GM21786 (cell line): Measurements from ENCODE around the gene CAB39.
"Not testable (repeated sequence)": the region's sequence is repeated elsewhere in the genome, so short reads cannot be mapped to it uniquely, and the experiment has no call there.

Experiments used
- ATAC-seq: cut with Tn5 transposase; IDR thresholded peaks from one replicate; pipeline ENCODE4 v1.9.1; 2021; ENCODE audit not compliant: unreplicated experiment

The CAB39 gene

GRCh38 chr2:230682546-230682945, 30.1 kb upstream of the CAB39 start:
- ATAC-seq, result no peak

GRCh38 chr2:230684270-230685168, 28.1 kb upstream of the CAB39 start:
- ATAC-seq, result no peak

- ATAC-seq, result no peak
Observed at GRCh38 chr2:230685178-230685577, 27.5 kb upstream of the CAB39 start.

GRCh38 chr2:230687498-230687897, 25.1 kb upstream of the CAB39 start:
- no peak for ATAC-seq

DNA sequence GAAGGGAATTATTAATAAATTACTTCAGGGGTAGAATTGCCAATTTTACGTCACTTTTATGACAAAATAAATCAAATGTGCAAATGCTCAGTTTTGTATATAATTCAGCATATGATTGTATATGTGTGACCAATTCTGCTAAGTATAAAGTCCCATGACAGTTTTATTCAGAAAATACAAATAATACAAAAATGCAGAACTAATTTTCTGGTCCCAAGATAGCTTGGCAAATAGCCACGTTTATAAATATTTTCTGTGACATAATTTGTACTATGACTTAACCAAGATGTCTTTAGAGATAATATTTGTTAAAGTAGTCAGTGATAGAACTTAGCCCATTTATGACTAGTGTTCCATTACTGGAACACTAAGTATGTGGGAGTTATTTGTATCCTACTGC, 24.2 kb upstream of the CAB39 start:
- no peak for ATAC-seq

DNA sequence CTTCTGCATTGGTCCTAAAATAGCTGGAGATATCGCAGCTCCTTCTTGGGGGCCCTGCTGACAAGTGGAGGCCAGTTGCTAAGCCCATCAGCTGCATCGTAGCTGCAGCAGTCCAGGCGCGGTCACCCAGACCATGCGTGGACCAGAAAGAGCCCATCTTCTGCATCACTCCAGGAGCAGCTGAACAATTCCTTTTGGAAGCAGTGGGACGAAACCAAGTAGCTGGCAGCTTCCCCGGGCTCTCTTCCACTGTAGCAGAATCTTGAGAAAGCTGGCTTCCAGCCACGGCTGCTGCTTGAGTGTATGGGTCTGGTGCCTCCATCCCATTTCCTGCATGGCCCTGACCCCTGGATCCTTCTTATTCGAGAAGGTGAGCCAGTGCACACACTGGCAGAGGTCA, 22.2 kb upstream of the CAB39 start:
- no peak for ATAC-seq

DNA sequence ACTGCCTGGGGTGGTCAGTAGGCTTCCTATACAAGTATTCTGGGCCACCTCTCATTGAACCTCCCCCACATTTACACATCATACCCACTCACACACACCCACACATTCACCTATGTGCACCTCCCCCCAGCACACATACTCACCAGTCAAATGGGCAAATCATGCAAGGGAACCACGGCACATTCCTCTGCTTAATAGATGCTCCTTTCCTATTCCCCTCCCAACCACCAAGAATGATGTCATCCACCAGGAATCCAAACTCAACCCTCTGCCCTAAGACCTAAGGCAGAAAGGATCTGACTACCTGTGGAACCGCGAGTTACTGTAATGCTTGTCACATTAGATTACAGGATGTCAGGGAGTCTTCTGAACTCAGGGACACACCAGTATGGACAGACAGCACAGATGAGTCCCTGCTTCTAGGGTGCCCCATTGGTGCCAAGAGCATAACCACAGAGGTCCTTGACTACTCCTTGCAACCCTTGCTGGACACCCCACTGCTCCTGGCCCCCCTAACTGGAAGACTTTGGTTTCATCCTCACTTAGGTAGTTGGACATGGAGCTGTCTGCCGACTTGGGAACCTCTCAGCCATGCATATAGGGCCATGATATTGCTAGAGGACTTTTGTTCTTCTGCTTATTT, 21.5 kb upstream of the CAB39 start:
- ATAC-seq, result no peak

GRCh38 chr2:230692760-230693159, 19.9 kb upstream of the CAB39 start:
- ATAC-seq, result no peak

GRCh38 chr2:230693411-230693810, 19.2 kb upstream of the CAB39 start:
- ATAC-seq, result no peak

GRCh38 chr2:230694241-230694640, 18.4 kb upstream of the CAB39 start:
- no peak for ATAC-seq

- ATAC-seq, result no peak
Observed at GRCh38 chr2:230695551-230695950, 17.1 kb upstream of the CAB39 start.

DNA sequence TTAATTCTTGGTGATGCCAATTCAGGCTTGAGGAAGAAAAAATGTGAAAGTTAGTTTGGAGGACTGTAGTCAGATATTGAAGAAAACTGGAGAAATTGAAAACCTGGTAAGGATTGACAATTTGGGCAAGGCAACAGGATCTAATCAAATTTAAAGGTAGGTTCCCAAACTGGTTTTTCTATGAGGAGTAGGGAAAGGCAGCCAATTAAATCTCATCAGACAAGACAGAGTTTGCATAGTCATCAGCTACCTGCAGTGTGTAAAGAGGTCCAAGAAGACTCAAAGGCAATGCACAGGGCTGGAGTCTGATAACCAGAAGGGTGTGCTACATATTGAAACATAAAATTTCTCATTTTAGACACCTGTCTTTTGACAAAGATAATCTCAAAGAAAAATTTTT, 16.0 kb upstream of the CAB39 start:
- no peak for ATAC-seq

- ATAC-seq, result no peak
Observed at GRCh38 chr2:230697676-230698075, 15.0 kb upstream of the CAB39 start.

DNA sequence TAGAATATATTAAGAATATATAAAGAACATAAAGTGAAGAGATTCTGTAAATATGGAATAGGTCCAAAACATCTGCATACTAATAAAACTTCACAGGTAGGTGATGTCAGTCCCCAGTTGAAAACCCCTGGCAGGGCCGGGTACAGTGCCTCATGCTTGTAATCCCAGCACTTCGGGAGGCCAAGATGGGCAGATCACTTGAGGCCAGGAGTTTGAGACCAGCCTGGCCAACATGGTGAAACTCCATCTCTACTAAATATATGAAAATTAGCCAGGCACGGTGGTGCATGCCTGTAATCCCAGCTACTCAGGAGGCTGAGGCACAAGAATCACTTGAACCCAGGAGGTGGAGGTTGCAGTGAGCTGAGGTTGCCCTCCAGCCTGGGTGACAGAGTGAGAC, 13.9 kb upstream of the CAB39 start:
- not testable (repeated sequence) for ATAC-seq

DNA sequence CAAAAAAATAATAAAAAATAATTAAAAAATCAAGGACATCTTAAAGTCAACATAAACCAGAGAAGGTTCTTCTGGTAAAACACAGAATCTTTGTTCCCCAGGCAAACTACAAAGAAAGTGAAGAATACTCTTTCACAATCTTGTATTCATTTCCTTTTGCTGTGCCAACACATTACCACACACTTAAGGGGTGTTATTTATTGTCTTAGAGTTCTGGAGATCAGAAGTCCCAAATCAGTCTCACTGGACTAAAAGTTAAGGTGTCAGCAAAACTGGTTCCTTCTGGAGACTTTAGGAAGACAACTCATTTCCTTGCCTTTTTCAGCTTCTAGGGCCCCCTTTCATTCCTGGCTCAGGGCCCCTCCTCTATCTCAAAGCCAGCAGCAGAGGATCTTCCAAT, 12.2 kb upstream of the CAB39 start:
- ATAC-seq, result no peak

GRCh38 chr2:230701308-230701707, 11.3 kb upstream of the CAB39 start:
- no peak for ATAC-seq

DNA sequence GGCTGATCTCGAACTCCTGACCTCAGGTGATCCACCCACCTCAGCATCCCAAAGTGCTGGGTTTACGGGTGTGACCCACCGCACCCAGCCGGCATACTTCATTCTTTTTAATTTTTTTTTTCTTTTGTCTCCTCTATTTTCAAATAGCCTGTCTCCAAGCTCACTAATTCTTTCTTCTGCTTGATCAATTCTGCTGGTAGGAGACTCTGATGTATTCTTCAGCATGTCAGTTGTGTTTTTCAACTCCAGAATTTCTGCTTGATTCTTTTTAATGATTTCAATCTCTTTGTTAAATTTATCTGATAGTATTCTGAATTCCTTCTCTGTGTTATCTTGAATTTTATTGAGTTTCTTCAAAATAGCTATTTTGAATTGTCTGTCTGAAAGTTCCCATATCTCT, 10.2 kb upstream of the CAB39 start:
- not testable (repeated sequence) for ATAC-seq

DNA sequence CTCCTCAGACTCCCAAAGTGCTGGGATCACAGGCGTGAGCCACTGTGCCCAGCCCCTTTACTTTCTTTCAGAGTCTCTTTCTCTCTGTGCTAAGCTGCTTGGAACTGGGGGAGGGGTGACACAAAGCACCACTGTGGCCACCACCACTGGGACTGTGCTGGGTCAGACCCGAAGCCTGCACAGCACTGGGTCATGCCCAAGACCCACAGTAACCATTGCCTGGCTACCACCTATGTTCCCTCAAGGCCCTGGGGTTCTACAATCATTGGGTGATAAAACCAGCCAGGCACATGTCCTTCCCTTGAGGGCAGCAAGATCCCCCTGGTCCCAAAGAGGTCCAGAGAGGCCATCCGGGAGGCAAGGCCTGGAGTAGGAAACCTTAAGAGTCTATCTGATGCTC, 9.1 kb upstream of the CAB39 start:
- ATAC-seq, result no peak

DNA sequence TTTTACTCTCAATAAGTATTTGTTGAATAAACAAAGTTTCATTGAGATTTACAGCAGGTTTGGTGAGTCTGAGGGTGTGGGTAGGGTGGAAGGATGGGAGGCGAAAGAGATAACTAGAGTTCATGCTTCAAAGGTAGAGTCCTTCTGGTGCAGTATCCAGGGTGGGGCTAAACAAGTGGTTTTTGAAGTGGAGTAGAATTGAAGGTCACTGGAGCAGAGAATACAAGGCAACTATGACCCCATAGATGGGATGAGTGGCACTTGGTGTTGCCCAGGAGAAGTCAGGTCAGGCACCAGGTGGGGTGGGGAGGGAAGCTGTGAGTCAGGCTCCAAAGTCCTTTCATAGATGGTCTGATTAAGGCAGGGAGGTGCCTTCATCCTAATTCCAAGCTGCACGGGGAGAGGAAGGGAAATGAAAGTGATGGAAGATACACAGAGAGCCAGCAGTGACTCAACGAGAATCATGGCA, 6.6 kb upstream of the CAB39 start:
- no peak for ATAC-seq

GRCh38 chr2:230706966-230707365, 5.7 kb upstream of the CAB39 start:
- no peak for ATAC-seq

GRCh38 chr2:230708204-230708603, 4.4 kb upstream of the CAB39 start:
- ATAC-seq, result no peak

DNA sequence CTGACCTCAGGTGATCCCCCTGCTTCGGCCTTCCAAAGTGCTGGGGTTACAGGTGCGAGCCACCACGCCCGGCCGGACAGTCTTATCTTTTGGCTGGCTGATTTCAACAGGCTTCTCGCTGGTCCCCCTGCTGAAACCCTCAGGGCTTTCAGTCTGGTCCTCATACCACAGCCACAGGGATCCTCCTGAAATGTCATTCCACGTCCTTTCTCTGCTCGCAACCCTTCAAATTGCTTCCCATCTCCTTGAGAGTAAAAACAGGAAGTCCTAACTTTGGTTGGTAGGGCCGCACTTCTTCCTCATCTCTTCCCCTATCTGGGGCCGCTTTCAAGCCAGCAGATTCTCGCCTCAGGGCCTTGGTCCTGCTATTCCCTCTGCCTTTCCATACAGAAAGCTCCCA, 1.4 kb upstream of the CAB39 start:
- ATAC-seq, result no peak
